Amniotic stem cell (primary cell): ENCODE measurements around the gene MARK3.
A peak's percentile ranks its signal among the peaks of the same experiment; 100 is the strongest.
"Not testable (repeated sequence)": the region's sequence is repeated elsewhere in the genome, so short reads cannot be mapped to it uniquely, and the experiment has no call there.

Experiments used
- DNase-seq: peaks from one replicate; lab custom pipeline; 2025; lab: John Stamatoyannopoulos, UW

Gene MARK3

DNA sequence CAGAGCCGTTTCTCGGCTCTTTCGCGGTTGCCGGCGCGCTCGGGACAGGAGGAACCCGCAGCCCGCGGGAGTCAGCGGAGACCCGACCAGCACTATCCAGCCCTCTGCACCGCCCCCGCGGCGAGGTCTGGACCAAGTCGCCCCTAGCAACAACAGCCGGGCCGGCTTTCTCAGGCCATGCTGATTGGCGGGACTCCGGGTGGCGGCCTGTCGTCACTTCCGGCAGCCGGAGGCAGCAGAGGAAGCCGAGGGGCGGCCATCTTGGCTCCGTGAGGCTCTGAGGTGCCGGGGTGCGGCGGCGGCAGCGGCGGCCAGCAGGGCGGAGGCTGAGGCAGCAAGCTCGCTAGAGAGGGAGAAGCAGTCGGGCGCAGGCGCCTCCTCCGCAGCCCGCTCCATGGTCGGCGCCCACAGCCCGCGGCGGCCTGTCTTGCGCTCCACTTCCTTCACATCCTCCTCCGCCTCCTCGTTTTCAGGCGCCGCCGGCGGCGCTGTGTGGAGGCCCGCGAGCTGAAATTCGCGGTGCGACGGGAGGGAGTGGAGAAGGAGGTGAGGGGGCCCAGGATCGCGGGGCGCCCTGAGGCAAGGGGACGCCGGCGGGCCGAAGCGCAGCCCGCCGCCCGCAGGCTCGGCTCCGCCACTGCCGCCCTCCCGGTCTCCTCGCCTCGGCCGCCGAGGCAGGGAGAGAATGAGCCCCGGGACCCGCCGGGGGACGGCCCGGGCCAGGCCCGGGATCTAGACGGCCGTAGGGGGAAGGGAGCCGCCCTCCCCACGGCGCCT, at the start of gene MARK3:
MARK3 (plus strand) TSS at position 264 of the 777 bp plus-strand sequence. CDS start 615 bp downstream, outside the sequence.
- peak; percentile 94 for DNase-seq

- no peak for DNase-seq
These were observed 49.0 kb upstream of the MARK3 start for GRCh38 chr14:103336191-103336590.

DNA sequence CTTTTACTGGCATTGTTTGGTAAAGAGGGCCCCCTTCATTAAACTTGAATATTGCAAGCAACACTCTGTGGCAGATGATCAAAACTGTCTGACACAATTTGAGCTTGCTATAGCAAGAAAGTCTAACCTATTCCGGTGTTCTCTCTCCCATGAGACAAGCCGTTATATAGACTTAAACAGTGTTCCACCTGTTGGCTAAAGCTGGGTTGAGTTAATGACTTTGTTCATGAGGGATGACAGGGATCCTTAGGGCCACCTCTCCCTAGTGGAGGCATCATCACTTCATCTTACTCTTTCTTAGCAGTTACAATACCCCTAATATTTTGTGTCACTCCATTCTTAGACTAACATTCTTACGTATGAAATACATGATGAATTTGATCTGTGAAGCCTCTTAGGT, 47.4 kb upstream of the MARK3 start:
- DNase-seq: no peak

DNA sequence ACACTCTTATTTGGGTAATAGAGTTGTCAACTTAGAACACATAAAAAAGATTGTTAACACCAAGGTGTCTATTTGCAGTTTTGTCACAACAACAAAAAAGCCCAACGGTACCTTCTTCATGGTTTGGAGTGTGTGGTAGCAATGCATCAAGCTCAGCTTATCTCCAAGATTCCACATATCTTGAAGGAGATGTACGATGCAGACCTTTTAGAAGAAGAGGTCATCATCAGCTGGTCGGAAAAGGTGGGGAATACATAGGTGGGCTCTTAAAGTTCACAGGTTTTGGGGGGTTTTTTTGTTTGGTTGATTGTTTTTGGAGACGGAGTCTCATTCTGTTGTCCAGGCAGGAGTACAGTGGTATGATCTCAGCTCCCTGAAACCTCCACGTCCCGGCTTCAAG, 45.7 kb upstream of the MARK3 start:
- DNase-seq: no peak

GRCh38 chr14:103340480-103341212, 44.6 kb upstream of the MARK3 start:
- DNase-seq: no peak

DNA sequence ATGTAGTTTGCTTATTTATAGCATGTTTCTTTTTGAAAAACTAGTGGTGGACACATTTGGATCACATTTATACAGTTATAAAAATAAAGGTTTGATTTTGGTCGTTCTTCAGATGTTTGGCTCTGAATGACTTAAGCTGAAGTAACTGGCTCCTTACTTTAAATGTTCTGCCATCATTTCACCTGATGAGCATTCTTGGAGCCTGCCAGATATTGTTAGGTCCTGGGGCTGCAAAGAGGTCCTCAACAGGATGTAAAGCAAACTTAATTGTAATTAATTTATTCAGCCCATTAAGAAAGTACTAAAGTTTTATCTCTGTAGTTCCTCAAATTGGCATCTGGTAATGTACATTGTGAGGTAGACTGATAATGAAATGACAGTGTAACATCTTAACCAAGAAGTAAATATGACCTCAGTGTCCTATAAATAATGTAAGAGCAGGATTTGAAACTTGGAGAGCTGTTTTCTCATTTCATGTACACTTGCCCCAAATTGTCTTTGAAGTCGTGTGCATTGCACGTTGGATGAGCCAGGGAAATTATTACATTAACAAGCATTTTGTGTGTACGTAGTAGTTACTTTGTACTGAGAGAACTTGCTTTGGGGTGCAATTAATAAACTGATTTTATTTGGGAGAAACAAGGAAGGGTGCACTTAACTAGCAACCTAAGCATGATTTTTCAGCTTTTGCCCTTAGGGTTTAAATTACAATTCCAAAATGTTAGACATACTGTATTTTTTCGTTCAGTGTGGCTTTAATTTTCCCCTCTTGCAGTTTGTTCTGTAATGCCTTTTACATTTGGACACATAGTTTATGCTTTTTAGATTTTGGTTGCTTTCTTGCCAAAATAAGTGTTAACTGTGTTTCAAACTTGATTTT, 43.7 kb upstream of the MARK3 start:
- no peak for DNase-seq

GRCh38 chr14:103343164-103343879, 41.9 kb upstream of the MARK3 start:
- DNase-seq: no peak

DNA sequence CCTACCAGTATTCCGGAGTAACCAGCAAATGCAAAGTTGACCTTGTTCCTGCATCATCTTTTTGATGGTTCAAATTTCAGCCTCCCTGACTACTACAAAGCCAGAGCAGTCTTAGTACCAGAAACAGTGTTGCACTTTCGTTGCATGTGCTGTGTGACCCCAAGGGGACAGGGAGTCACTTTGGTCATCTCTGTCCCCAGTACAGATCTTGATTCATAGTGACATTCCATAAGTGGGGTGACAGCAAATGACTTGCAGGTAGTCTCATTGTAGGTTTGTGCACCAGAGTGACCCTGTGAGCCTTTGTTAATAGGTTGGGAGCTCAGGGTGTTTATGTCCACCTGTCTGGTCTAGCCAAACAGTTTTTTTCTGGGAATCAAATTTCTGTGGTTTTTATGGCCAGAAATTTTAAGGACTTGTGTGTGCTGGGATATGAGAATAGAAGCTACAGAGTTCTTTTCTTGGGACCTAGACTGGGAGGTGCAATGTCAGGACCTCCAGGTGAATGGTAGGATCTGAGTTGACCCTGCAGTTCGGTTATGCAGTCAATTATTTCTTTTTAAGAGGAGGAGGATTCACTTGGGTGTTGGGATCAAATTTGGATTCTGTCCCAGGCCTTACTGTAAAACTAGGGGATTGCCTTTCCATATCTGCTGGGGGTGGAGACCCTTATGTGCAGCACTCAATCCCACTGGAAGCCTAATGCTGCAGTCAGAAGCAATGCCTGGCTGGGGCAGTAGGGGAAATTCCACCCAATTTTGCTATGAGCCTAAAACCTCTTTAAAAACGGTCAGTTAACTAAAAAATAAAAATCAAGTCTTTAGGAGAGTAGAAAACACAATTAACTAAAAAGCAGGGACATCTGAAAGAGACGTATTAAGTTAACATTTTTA, 41.1 kb upstream of the MARK3 start:
- DNase-seq: no peak

- DNase-seq: no peak
These were observed 38.9 kb upstream of the MARK3 start for GRCh38 chr14:103346286-103346685.

DNA sequence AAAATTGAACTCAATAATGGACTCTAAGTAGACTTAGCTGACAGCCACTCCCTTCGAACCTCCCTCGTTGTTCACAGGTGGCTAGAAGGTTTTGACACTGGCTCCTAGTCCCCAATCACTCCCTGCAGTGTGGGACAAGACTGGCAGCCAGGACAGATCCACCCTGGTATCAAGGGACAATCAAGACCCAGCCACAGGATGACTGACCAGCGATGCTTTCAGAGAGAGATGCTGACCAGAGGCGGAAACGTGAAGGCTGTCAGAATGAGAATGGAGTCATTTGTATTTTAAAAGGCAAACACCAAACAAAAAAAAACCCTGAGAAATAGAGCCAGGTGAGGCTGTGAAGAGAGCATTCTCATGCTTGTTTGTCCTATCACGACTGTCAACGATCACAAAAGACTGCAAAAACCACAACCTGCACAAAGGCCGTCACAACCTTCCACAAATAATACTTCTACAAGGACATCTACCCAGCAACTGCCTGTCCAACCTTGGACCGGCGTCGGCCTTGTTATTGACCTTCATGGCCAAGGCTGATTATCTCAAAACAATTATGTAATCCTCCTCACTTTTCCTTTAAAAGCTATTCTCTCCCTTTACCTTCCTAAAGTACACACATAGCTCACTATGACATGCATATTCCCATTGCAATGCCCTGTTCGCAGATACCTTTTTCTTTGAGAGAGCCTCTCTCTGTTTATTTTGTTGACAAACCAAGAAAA, 38.0 kb upstream of the MARK3 start:
- DNase-seq: no peak

DNA sequence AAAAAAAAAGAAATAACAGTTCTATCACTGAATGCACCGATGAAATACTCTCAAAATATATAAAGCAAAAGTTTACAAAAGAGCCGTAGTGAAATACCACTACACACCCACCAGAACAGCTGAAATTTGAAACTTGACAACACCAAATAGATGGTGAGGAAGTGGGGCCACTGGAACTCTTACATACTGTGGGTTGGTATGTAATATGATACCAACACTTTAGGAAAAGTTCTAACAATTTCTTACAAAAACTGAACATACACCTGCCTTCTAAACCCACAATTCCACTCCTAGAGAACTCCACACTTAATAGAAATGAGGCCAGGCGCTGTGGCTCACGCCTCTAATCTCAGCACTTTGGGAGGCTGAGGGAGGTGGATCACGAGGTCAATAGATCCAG, 37.1 kb upstream of the MARK3 start:
- DNase-seq: no peak

DNA sequence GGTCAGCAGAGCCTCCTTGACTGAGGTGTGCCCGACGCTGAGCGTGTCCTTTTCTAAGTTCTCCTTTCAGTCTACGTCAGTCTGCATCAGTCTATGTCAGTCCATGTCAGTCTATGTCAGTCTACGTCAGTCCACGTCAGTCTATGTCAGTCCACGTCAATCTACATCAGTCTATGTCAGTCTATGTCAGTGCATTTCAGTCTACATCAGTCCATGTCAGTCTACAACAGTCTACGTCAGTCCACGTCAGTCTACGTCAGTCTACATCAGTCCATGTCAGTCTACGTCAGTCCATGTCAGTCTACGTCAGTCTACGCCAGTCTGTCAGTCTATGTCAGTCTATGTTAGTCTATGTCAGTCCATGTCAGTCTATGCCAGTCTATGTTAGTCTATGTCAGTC, 35.2 kb upstream of the MARK3 start:
- no peak for DNase-seq

DNA sequence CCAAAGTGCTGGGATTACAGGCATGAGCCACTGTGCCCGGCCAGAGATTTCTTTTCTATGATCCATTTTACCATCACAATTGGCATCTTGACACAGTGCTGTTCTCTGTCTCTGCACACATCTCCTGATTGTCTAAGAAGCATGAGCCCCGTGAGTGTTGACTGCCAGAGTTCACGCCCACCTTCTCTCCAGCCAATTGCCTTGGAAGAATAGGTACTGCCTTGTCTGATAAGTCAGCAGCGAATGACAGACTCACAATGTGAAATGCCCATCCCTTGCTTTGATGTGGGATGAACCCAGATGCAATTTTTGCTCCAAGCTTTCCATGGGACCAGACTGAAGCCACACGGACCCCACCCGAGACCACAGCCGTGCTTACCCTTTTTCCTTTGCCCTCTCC, 31.9 kb upstream of the MARK3 start:
- DNase-seq: no peak

DNA sequence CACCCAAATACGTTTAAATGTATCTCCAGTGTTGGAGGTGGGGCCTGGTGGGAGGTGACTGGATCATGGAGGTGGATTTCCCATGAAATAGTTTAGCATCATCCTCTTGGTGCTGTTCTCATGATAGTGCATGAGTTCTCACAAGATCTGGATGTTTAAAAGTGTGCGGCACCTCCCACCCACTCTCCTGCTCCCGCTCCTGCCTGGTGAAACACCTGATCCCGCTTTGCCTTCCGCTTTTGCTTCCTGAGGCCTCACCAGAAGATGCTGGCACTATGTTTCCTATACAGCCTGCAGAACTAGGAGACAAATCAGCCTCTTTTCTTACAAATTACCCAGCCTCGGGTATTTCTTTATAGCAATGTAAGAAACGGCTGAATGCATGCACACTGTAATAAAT, 31.1 kb upstream of the MARK3 start:
- no peak for DNase-seq

GRCh38 chr14:103356024-103356682, 29.1 kb upstream of the MARK3 start:
- DNase-seq: no peak

GRCh38 chr14:103357552-103357951, 27.7 kb upstream of the MARK3 start:
- not testable (repeated sequence) for DNase-seq

DNA sequence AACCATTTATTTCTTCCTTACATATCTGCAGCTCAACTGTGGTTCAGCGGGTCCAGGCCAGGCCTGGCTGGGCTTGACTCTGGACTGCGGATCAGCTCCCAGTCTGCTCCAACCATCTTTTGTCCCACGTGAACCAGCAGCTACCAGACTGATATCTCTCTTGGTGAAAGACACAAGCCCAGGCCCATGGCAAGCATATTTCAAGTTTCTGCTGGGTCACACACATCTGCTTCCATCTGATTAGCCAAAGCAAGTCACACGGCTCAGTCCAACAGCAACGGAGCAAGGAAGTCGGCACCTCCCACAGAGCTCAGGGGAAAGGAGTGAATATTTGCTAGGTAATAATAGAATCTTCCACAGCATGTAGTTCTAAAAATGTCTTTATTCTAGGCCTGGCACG, 24.7 kb upstream of the MARK3 start:
- no peak for DNase-seq

- DNase-seq: peak; percentile 71
These were observed 23.3 kb upstream of the MARK3 start for GRCh38 chr14:103361867-103362266.

DNA sequence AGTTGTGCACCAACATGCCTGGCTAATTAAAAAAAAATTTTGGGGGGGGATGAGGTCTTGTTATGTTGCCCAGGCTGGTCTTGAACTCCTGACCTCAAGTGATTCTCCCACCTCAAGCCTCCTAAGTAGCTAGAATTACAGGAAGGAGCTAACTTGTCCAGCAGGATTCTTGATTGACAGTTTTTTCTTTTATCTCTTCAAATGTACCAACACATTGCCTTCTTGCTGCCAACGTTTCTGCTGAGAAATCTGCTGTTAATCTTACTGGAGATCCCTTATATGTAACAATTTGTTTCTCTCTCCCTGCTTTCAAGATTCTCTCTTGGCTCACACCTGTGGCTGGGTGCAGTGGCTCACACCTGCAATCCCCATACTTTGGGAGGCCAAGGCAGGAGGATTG, 22.4 kb upstream of the MARK3 start:
- no peak for DNase-seq

DNA sequence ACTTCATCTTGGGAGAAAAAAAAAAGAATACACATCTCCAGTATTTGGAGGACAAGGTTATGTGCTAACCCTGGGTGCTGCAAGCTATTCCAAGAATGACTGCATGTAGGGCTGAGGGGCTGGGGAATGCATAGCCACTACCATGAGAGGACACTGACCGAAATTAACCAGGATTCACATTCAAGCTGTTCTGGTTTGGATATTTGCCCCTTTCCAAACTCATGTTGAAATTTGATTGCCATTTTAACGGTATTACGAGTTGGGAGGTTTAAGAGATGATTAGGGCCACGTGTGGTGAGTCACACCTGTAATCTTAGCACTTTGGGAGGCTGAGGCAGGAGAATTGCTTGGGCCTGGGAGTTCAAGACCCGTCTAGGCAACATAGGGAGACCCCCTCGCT, 18.5 kb upstream of the MARK3 start:
- no peak for DNase-seq
